Kidney capillary endothelial cell (primary cell): ENCODE measurements around the gene ACTMAP.
"Not testable (repeated sequence)": the region's sequence is repeated elsewhere in the genome, so short reads cannot be mapped to it uniquely, and the experiment has no call there.

ENCODE experiments used
- DNase-seq: peaks from one replicate; pipeline ENCODE4 v3.0.0-alpha.2; 2018; ENCODE audit warnings: low spot score

Gene ACTMAP

DNA sequence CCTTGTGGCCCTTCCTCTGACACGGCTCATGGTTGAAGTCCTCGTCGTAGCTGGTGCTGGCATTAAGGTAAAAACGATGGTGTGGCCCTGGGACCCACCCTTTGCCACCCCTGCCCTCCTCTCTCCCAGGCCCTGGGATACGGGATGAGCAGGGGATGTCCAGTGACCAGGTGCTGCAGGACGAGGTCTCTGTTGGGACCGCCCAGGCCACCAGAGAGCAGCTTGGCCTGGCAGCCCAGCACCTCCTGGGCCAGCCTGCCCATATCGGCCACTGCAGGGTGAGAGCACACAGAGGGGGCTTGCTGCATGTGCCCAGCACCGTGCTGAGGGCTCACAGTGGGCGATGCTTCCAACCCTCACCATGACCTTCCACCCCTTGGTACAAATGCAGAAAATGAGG lies 6.4 kb downstream of the ACTMAP start:
- no peak for DNase-seq

DNA sequence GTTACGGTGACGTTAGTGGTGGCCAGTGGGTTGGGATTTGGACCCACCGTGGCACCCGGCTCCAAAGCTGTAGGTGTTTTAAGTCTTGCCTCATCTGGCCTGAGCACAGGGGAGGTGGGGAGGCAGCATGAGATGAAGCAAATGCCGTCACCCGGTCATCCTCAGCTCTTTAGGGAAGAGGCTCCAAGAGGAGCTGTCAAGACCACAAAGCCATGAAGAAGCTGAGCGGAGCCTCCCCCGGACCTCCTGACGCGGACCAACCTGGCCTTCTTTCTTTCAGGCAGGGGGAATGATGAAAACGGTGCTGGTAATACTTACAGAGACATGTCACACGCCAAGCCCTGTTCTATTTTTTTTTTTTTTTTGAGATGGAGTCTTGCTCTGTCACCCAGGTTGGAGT lies 7.4 kb downstream of the ACTMAP start:
- no peak for DNase-seq

DNA sequence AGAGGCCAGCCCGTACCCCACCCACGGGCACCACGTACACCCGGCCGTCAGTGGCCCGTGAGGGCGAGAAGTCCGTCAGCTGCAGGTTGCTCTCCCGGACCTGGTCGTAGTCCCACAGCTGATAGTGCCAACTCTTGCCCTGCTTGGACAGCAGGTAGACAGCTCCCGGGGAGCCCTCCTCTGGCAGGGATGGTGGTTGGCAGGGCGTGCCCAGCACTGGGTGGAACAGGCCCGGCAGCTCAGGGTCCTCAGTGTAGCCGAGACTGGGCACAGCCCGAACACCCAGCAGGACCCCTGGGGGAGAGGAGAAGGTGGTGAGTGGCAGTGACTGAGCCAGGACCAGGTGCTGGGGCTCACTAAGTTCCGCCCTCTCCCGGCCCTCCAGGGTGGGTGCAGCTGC lies 7.8 kb downstream of the ACTMAP start:
- no peak for DNase-seq

DNA sequence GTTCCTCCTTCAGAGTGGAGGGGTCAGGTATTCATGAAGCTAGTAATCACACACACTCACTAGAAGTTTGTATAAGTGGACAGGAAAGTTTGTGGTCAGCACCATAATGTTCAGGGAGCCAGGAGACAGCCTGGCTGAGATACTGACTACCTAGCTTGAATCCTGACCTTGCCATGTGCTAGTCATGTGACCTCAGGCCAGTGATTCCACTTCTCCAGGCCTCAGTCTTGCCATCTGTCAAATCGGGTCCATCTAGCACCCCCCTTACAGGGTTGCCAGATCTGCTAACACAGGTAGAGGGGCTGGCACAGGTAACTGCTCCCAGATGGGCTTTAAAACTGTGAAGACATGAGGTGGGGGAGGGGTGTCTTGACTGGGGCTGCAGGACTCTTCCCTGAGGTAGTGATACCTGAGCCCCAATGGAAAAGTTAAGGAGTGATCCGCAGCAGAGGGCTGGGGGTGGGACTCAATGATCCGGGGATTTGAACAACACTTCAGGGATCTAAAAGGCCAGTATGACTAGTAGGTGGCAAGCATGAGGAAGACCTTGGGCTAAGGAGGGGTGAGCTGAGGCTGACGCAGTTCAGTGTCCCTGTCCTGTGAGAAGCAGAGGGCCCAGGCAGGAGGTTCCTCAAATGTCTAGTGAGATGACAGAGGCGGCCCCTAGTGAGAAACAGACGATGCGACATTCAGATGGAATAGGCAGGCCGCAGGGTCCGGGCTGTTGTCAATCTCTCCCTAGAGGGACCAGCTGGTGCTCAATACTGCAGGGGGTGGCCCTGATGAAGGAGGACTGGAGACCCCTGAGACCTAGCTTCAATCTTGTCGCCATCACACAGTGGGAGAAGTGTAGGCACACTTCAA lies 8.5 kb downstream of the ACTMAP start:
- DNase-seq, result no peak

DNA sequence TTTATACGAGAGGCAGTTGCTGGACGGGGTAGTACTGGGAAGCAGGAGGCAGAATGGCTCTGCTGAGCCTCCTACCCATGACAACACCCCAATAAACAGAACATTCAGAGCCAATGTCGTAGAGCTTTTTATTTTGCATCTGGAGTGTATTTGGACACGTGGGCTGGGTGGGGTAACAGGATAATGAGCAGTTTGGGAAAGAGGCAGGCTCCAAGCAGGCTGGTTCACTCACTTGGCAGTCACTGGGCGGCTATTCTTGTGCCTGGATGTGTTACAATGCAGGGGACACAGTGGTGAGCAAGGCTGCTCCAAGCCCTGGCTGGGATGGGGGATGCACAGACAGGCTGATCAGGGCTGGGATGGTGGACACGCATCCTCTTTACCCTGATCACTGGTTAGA lies 9.5 kb downstream of the ACTMAP start:
- no peak for DNase-seq

DNA sequence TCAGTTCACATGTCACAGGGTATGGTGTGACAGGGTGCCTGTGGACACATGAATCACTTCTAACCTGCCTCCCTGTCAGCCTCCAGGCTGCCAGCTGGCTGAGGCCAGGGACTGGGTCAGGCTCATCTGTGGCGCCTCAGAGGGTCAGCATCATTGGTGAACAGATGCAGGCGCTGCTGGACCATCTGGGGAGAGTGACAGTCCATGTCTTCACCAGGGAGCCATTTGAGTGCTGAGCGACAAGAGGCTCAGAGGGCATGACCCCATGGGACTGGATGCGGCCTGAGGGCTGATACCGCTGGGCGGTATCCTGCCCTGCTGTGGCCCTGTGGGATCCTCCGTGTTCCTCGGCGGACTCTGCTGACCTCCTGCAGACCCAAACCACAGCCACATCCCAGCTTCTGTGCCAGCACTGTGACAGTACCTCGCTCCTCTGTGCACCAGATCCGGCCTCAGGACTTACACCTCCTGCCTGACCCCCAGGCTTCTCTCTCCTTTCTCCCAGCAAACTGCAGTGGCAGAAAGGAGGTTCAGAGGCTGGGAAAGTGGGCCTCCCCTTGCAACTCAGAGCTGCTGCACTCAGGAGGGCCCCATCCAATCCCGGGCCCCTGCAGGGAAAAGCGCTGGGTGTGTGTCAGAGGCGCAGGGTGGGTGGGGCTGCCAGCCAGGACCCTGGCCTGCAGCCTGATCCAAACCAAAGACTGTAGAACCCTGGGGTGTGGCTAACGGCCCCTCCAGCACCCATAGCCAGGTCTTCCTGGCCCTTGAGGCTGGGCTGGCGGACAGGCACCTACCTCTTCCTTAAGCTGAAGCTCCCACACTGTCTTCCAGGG lies 10.2 kb downstream of the ACTMAP start:
- no peak for DNase-seq

DNA sequence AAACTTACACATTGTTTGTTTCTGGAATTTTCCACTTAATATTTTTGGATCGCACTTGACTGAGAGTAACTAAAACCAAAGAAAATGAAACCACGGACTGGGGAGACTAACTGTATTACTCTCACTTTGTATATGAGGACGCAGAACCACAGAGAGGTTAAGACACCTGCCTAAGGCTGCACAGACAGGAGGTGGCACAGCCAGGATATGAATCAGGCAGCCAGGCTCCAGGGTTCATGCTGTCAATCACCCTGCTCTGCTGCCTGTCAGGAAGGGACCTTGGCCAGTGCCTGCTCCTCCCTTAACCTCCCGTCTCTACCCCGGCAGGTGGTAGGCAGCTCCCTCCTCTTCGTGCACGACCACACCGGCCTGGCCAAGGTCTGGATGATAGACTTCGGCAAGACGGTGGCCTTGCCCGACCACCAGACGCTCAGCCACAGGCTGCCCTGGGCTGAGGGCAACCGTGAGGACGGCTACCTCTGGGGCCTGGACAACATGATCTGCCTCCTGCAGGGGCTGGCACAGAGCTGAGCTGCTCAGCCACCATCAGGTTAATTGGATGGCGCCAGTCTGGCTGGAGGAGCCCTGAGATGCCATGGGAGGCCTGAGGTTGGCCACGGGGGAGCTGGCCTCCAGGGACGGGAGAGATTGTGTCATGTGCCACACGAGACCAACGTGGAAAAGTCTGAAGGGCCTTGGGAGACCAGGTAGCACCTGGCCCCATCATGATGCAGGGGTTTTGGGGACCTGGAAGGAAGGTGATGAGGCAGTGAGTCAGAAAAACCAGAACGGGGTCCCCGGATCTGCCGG lies 11.0 kb downstream of the ACTMAP start:
- no peak for DNase-seq

DNA sequence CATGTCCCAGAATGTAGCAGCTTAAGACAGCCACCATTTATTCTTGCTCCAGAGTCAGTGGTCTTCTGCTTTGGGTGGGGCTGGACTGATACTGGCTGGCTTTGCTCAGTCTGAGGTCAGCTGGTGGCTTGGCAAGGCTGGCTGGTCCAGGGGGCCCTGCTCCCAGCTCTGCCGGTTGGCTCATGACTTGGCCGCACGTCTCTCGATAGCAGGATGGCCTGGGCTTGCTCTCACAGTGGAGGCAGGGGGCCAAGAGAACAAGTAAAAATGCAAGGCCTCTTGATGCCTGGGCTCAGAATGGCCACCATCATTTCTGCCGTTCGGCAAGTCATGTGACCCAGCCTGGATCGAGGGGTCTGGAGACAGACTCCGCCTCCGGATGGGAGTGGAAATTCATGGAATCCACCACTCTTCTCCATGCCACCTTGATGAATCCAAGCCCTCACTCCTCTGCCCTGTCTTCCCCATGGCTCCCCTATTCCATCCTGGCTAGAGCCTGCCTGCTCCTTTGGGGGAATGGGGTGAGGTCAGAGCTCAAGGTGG lies 13.1 kb downstream of the ACTMAP start:
- no peak for DNase-seq

DNA sequence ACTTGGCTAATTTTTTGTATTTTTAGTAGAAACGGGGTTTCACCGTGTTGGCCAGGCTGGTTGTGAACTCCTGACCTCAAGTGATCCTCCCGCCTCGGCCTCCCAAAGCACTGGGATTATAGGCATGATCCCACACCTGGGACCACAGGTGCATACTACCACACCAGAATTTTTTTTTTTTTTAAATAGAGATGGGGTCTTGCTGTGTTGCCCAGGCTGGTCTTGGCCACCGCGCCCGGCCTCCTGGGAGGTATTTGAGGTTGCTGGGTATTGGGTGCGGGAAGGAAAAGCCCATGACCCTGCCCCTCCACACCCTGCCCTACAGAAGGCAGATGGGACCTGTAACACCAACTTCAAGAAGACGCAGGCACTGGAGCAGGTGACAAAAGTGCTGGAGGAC lies 13.6 kb downstream of the ACTMAP start:
- DNase-seq, result no peak

DNA sequence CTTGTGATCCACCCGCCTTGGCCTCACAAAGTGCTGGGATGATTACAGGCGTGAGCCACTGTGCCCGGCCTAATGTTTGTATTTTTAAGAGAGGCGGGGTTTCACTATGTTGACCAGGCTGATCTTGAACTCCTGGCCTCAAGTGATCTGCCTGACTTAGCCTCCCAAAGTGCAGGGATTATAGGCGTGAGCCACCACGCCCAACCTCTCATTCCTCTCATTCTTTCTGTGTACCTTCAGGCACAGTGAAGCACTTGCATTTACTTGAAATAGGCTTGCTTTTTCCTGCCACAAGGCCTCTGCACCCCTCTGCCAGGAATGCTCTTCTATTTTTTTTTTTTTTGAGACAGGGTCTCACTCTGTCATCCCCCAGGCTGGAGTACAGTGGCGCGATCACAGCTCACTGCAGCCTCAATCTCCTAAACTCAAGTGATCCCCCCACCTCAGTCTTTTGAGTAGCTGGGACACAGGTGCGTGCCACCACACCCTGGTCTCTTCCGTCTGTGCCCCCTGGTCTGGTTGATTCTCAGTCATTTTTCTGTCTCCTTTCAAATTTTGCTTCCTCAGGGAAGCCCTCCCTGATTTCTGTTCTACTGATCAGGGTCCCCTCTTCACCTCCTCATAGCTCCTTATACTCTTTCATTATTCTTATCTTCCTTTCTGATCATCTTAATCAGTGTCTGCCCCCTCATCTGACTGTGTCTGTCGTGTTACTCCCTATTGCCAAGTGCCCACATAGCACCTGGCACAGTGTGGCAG lies 15.1 kb downstream of the ACTMAP start:
- DNase-seq, result no peak

DNA sequence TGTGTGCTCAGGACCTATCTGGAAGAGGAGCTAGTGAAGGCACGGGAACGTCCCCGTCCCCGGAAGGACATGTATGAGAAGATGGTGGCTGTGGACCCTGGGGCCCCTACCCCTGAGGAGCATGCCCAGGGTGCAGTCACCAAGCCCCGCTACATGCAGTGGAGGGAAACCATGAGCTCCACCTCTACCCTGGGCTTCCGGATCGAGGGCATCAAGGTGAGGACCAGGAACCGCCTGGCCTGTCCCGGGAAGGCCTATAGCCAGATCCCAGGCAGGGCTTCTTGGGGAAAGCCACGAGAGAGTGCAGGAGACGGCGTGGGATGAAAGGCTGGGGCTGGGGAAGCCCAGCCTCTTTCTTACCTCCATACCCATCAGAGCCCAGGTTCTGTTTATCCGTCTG lies 17.1 kb downstream of the ACTMAP start:
- DNase-seq, result no peak

DNA sequence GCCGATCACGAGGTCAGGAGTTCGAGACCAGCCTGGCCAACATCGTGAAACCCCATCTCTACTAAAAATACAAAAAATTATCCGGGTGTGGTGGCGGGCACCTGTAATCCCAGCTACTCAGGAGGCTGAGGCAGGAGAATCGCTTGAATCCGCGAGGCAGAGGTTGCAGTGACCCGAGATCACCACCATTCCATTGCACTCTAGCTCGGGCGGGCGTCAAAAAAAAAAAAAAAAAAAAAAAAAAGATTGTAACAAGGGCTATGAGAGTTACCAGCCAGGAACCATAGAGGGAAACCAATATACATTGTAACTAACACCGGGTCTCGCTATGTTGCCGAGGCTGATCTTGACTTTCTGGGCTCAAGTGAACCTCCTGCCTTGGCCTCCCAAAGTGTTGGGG lies 18.0 kb downstream of the ACTMAP start:
- DNase-seq, result not testable (repeated sequence)

DNA sequence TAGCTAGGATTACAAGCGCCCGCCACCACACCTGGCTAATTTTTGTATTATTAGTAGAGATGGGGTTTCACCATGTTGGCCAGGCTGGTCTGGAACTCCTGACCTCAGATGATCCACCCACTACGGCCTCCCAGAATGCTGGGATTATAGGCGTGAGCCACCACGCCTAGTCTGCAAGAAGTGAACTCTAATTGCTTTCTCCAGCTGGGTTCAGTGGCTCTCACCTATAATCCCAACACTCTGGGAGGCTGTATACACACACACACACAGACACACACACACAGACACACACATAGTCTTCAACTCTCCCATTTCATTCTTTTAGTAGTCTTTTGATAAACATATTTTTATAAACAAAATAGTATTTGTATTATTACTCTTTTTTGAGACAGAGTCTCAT lies 20.2 kb downstream of the ACTMAP start:
- not testable (repeated sequence) for DNase-seq

DNA sequence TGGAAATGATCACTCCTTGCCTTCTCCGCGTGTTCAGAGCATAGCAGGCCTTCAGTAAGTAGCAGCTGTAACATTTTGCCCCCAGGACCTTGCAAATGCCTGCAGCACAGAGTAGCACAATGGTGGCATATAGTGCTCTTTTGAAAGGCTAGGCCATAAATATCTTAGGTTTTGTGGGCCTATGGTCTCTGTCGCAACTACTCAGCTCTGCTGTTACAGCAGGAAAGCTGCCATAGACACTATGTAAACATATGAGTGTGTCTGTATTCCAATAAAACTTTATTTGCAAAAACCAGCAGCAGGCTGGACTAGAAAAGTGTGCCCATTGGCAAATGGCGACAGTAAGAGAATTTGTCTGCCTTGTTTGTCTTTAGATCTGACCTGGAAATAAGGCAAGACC lies 24.0 kb downstream of the ACTMAP start:
- DNase-seq, result no peak

DNA sequence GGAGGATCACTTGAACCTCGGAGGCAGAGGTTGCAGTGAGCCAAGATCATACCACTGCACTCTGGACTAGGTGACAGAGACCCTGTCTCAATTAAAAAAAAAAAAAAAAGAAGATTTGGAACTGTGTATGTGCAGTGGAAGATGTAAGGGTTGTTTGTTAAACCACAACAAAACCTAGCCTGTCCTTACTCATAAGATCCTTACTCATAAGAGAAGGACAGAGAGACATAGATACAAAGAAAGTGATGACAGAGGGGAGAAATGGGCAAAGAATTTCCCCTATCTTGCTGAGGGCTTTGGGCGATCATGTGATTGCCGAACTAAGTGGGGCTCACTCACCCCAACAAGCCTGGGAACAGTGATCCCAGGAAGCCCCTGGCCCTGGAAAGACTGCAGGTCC lies 25.4 kb downstream of the ACTMAP start:
- DNase-seq, result no peak

DNA sequence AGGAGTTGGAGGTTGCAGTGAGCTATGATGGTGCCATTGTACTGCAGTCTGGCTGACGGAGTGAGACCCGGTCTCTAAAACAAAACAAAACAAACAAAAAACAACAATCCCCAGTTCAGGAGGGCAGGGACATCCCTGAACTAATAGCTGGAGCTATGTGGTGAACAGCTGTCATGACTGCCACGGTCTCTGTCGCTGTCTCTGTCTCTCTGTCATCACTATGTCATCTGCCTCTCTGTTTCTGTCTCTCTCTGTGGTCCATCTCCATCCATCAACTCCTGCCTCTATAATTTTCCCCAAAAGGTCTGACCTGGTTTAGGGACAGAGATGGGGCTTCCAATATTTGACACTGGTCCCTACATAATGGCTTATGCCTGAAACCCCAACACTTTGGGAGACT lies 26.0 kb downstream of the ACTMAP start:
- no peak for DNase-seq

DNA sequence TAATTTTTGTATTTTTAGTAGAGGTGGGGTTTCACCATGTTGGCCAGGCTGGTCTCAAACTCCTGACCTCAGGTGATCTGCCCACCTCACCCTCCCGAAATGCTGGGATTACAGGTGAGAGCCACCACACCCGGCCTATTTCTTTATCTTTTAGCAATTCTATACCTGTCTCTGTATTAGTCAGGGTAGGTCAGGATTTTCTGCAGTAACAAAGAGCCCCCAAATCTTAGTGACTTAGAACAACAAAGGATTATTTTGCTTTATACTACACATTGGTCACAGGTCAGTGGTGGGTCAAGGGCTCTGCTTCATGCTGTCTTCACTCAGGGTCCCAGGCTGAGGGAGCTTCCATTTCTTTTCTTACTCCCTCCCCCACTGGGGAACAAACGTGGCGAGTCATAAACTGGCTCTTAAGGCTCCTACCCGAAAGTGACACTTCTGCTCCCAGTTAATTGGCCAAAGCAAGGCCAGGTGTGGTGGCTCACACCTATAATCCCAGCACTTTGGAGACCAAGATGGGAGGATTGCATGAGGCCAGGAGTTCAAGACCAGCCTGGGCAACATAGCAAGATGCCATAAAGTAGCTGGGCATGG lies 26.5 kb downstream of the ACTMAP start:
- no peak for DNase-seq

DNA sequence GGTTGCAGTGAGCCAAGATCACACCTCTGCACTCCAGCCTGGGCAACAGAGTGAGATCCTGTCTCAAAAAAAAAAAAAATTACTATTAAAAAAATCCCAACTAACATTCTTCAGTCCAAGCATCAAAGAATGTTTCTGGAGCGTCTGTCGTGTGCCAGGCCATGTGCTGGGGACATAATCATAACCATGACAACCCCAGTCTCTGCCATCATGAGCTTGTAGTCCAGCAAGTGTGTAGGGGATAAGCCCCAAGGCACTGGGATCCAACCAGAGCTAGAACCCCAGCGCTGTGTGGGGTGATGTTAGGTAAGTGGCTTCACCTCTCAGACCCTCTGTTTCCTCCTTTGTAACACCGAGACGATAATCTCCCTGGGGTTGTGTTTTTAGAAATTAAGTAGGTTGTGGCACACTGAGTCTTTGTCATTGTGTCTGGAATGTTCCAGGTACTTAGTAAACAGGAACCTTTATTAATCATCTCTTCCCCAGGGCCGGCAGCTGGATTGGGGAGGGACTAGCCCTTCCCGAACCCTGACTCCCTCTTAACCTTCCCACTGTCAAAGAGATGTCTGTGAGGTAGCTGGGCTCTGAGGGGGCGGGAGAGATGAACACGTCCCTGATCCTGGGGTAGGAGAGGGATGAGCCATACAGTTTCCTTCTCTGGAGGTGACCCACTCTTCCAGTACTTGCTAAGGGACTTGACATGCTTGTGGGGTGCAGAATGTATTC lies 28.2 kb downstream of the ACTMAP start:
- peak; percentile 69 for DNase-seq

DNA sequence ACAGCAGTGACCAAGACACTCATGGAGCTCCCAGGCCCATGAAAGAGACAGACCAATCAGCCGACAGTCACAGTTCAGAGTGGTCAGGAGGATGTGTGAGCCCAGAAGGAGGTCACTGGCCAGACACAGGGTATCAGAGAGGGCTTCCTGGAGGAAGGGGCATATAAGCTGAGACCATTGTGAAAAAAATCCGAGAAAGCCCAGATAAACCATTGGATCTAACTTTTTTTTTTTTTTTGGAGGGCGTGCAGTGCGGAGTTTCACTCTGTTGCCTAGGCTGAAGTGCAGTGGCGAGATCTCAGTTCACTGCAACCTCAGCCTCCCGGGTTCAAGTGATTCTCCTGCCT lies 29.2 kb downstream of the ACTMAP start:
- no peak for DNase-seq

DNA sequence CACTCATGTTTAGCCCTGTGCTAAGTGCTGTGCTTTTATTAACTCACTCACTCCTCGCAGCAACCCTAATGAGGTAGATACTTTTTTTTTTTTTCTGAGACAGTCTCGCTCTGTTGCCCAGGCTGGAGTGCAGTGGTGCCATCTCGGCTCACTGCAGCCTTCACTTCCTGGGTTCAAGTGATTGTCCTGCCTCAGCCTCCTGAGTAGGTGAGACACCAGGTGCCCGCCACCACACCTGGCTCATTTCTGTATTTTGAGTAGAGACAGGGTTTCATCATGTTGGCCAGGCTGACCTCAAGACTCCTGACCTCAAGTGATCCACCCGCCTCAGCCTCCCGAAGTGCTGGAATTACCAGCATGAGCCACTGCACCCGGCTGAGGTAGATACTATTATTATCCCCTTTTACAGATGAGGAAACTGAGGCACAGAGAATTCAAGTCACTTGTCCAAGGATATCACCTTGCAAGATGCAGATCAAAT lies 30.8 kb downstream of the ACTMAP start:
- no peak for DNase-seq
